ENCODE data around the gene ZNF646. TPM values are rescaled to one million over a fixed set of nuclear protein-coding genes. Genes with fewer than 3 reads are reported as not detected.
A peak's percentile ranks its signal among the peaks of the same experiment; 100 is the strongest.
"Not testable (repeated sequence)": the region's sequence is repeated elsewhere in the genome, so short reads cannot be mapped to it uniquely, and the experiment has no call there.

The ZNF646 gene
- total RNA-seq, 1 donor from 2014 or later: 32.6 TPM

GRCh38 chr16:31099860-31100638, 25.8 kb downstream of the ZNF646 start:
- H3K4me3 Mint-ChIP-seq (ENCODE audit: low read depth): no peak overlapping the region
- TF ChIP-seq, protein P1, sequence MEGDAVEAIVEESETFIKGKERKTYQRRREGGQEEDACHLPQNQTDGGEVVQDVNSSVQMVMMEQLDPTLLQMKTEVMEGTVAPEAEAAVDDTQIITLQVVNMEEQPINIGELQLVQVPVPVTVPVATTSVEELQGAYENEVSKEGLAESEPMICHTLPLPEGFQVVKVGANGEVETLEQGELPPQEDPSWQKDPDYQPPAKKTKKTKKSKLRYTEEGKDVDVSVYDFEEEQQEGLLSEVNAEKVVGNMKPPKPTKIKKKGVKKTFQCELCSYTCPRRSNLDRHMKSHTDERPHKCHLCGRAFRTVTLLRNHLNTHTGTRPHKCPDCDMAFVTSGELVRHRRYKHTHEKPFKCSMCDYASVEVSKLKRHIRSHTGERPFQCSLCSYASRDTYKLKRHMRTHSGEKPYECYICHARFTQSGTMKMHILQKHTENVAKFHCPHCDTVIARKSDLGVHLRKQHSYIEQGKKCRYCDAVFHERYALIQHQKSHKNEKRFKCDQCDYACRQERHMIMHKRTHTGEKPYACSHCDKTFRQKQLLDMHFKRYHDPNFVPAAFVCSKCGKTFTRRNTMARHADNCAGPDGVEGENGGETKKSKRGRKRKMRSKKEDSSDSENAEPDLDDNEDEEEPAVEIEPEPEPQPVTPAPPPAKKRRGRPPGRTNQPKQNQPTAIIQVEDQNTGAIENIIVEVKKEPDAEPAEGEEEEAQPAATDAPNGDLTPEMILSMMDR (IDR thresholded peaks at IDR 0.05; ENCODE audit: unreplicated experiment): no peak
- DNase-seq (ENCODE audit: low spot score, unreplicated experiment): no peak
- peaks cover 10% of the 10 kb centered on the region for H3K27me3 Mint-ChIP-seq
- no peak overlapping the region for H3K27ac Mint-ChIP-seq
- H3K9me3 Mint-ChIP-seq (ENCODE audit: low read depth): no peaks in the 10 kb centered on the region
- H3K36me3 Mint-ChIP-seq (ENCODE audit: insufficient read depth): no peaks in the 10 kb centered on the region
- H3K4me1 Mint-ChIP-seq (ENCODE audit: low read depth): peaks cover 2% of the 10 kb centered on the region

DNA sequence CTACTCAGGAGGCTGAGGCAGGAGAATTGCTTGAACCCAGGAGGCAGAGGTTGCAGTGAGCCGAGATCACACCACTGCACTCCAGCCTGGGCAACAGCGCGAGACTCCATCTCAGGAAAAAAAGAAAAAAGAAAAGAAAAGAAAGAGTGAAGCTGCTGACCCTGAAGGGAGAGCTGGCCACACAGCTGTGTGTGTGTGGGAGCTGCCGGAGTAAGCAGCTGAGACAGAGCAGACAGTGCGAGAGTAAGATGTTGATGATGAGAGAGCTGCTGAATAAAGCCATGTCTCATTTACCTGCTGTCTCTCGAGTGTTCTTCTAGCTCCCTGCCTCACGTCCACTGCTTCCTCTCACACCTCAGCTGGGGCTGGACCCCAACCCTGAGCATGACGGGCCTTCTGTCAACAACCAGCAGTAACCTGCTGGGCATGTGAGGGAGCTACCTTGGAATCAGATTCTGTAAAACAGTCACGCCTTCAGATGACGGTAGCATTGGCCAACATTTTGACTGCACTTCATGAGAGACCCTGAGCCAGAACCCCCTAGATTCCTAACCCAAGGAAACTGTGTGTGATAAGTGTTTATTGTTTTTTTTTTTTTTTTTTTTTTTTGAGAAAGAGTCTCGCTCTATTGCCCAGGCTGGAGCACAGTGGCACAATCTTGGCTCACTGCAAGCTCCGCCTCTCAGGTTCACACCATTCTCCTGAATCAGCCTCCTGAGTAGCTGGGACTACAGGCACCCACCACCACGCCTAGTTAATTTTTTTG, 26.8 kb downstream of the ZNF646 start:
- not testable (repeated sequence) for DNase-seq (ENCODE audit: low spot score, unreplicated experiment); H3K4me1 Mint-ChIP-seq (ENCODE audit: low read depth); H3K36me3 Mint-ChIP-seq (ENCODE audit: insufficient read depth); H3K4me3 Mint-ChIP-seq (ENCODE audit: low read depth); H3K27ac Mint-ChIP-seq; H3K9me3 Mint-ChIP-seq (ENCODE audit: low read depth)
- H3K27me3 Mint-ChIP-seq: peaks cover 10% of the 10 kb centered on the region

GRCh38 chr16:31105677-31106213, 31.5 kb downstream of the ZNF646 start:
- H3K27ac Mint-ChIP-seq: no peak overlapping the region
- H3K9me3 Mint-ChIP-seq (ENCODE audit: low read depth): no peaks in the 10 kb centered on the region
- H3K4me3 Mint-ChIP-seq (ENCODE audit: low read depth): no peak overlapping the region

GRCh38 chr16:31106509-31107464, 32.6 kb downstream of the ZNF646 start:
- TF ChIP-seq, protein P1 (IDR thresholded peaks at IDR 0.05; ENCODE audit: unreplicated experiment): no peak
- Mint-ChIP-seq H3K27ac (no peak overlapping the region), H3K27me3 (no peaks in the 10 kb centered on the region), H3K36me3 (ENCODE audit: insufficient read depth) (peaks cover 4% of the 10 kb centered on the region), H3K4me1 (ENCODE audit: low read depth) (peaks cover 2% of the 10 kb centered on the region), H3K4me3 (ENCODE audit: low read depth) (peak overlapping the region; percentile 69), H3K9me3 (ENCODE audit: low read depth) (no peaks in the 10 kb centered on the region)
- no peak for DNase-seq (ENCODE audit: low spot score, unreplicated experiment)

More at GRCh38 chr16:31105677-31106213, 31.5 kb downstream of the ZNF646 start:
- Mint-ChIP-seq H3K4me1 (ENCODE audit: low read depth) (peaks cover 2% of the 10 kb centered on the region), H3K36me3 (ENCODE audit: insufficient read depth) (peaks cover 4% of the 10 kb centered on the region), H3K27me3 (no peaks in the 10 kb centered on the region)
- peak; percentile 82 for DNase-seq (ENCODE audit: low spot score, unreplicated experiment)
- TF ChIP-seq, protein P1 (IDR thresholded peaks at IDR 0.05; ENCODE audit: unreplicated experiment): peak; percentile 70

GRCh38 chr16:31107465-31107867, 33.2 kb downstream of the ZNF646 start:
- H3K4me3 Mint-ChIP-seq (ENCODE audit: low read depth): peak overlapping the region; percentile 69
- no peaks in the 10 kb centered on the region for H3K27me3 Mint-ChIP-seq
- H3K27ac Mint-ChIP-seq: no peak overlapping the region
- peaks cover 2% of the 10 kb centered on the region for H3K4me1 Mint-ChIP-seq (ENCODE audit: low read depth)
- no peaks in the 10 kb centered on the region for H3K9me3 Mint-ChIP-seq (ENCODE audit: low read depth)
- TF ChIP-seq, protein P1 (IDR thresholded peaks at IDR 0.05; ENCODE audit: unreplicated experiment): no peak
- peaks cover 5% of the 10 kb centered on the region for H3K36me3 Mint-ChIP-seq (ENCODE audit: insufficient read depth)
- DNase-seq (ENCODE audit: low spot score, unreplicated experiment): no peak

Data from progenitor cell of endocrine pancreas (in vitro differentiated cells).